SK-N-SH treated with all-trans-retinoic acid at 6 μM for 48 hours (cell line): Measurements from ENCODE around the gene RAD51B.

Experiments used
- ATAC-seq: fragments of 200-7000 bp; cut with Tn5 transposase; 3 replicates; pipeline ENCODE4 v1.9.1; 2020; ENCODE audit warnings: mild to moderate bottlenecking, moderate library complexity
- ARNTL ChIP-seq: fragments of 450-650 bp; formaldehyde crosslinking; IDR thresholded peaks from 2 replicates; pipeline ENCODE4 v1.5.0; 2020; ENCODE audit warnings: low read depth, mild to moderate bottlenecking, moderate library complexity, borderline replicate concordance
- BACH2 ChIP-seq: fragments of 250-450 bp; sonication (Bioruptor Pico); IDR thresholded peaks from 2 replicates; pipeline ENCODE4 v1.9.0; 2021; ENCODE audit warnings: mild to moderate bottlenecking, borderline replicate concordance
- CREB5 ChIP-seq: fragments of 250-450 bp; sonication (Bioruptor Pico); IDR thresholded peaks from 2 replicates; pipeline ENCODE4 v1.5.1; 2020; ENCODE audit warnings: low read depth, mild to moderate bottlenecking, moderate library complexity
- CSDC2 ChIP-seq: fragments of 250-450 bp; sonication (Bioruptor Pico); IDR thresholded peaks from 2 replicates; pipeline ENCODE4 v1.5.0; 2020; ENCODE audit warnings: mild to moderate bottlenecking, moderate library complexity
- CSRNP3 ChIP-seq: fragments of 250-450 bp; sonication (Bioruptor Pico); IDR thresholded peaks from 2 replicates; pipeline ENCODE4 v1.5.1; 2021; ENCODE audit warnings: mild to moderate bottlenecking, moderate library complexity
- ESRRG ChIP-seq: fragments of 250-450 bp; sonication (Bioruptor Pico); IDR thresholded peaks from 2 replicates; pipeline ENCODE4 v1.6.1; 2021; ENCODE audit warnings: mild to moderate bottlenecking
- OSR1 ChIP-seq: fragments of 250-450 bp; sonication (Bioruptor Pico); IDR thresholded peaks from 2 replicates; pipeline ENCODE4 v1.8.0; 2022; ENCODE audit warnings: moderate library complexity, mild to moderate bottlenecking, inconsistent platforms
- PATZ1 ChIP-seq: fragments of 250-450 bp; sonication (Bioruptor Pico); IDR thresholded peaks from 2 replicates; pipeline ENCODE4 v1.8.0; 2020; ENCODE audit warnings: mild to moderate bottlenecking, moderate library complexity, borderline replicate concordance
- POU6F1 ChIP-seq: fragments of 250-450 bp; sonication (Bioruptor Pico); IDR thresholded peaks from 2 replicates; pipeline ENCODE4 v1.8.0; 2021; ENCODE audit warnings: low read depth, mild to moderate bottlenecking, moderate library complexity, borderline replicate concordance
- PPARA ChIP-seq: fragments of 250-450 bp; sonication (Bioruptor Pico); IDR thresholded peaks from 2 replicates; pipeline ENCODE4 v1.5.0; 2020; ENCODE audit warnings: mild to moderate bottlenecking, borderline replicate concordance
- RARB ChIP-seq: fragments of 250-450 bp; sonication (Bioruptor Pico); IDR thresholded peaks from 2 replicates; pipeline ENCODE4 v1.8.0; 2021; ENCODE audit warnings: mild to moderate bottlenecking, moderate library complexity
- TCF4 ChIP-seq: fragments of 250-450 bp; sonication (Bioruptor Pico); IDR thresholded peaks from 2 replicates; pipeline ENCODE4 v1.8.0; 2021; ENCODE audit warnings: mild to moderate bottlenecking, moderate library complexity, borderline replicate concordance
- TOX ChIP-seq: fragments of 250-450 bp; sonication (Bioruptor Pico); IDR thresholded peaks from 2 replicates; pipeline ENCODE4 v1.8.0; 2021; ENCODE audit warnings: mild to moderate bottlenecking, moderate library complexity, borderline replicate concordance
- TSHZ2 ChIP-seq: fragments of 250-450 bp; sonication (Bioruptor Pico); IDR thresholded peaks from 2 replicates; pipeline ENCODE4 v1.5.0; 2020; ENCODE audit warnings: mild to moderate bottlenecking, moderate library complexity
- ZFP3 ChIP-seq: fragments of 250-450 bp; sonication (Bioruptor Pico); IDR thresholded peaks from 2 replicates; pipeline ENCODE4 v1.5.0; 2020; ENCODE audit warnings: mild to moderate bottlenecking, moderate library complexity
- ZFP30 ChIP-seq: fragments of 450-650 bp; formaldehyde crosslinking; IDR thresholded peaks from 2 replicates; pipeline ENCODE4 v1.5.0; 2022; ENCODE audit warnings: mild to moderate bottlenecking, moderate library complexity
- ZNF565 ChIP-seq: fragments of 450-650 bp; formaldehyde crosslinking; conservative IDR thresholded peaks from 2 replicates; pipeline ENCODE4 v1.5.0; 2020; ENCODE audit warnings: low read depth, mild to moderate bottlenecking, moderate library complexity
- ZNF70 ChIP-seq: fragments of 450-650 bp; formaldehyde crosslinking; IDR thresholded peaks from 2 replicates; pipeline ENCODE4 v1.5.0; 2020; ENCODE audit warnings: mild to moderate bottlenecking, moderate library complexity

The RAD51B gene

GRCh38 chr14:68513838-68514607, 694.4 kb downstream of the RAD51B start (continued):
- TF ChIP-seq POU6F1: no peak
- TF ChIP-seq, all 23 proteins: peak for 0

GRCh38 chr14:68514608-68515194, 695.1 kb downstream of the RAD51B start:
- no peak for ATAC-seq
- TF ChIP-seq POU6F1 (no peak), PATZ1 (CRISPR knock-in tag) (no peak), CSRNP3 (no peak), OSR1 (CRISPR knock-in tag) (no peak), TOX (no peak), ARNTL (CRISPR knock-in tag) (no peak), ZFP30 (CRISPR knock-in tag) (no peak)

- ATAC-seq: no peak
- no peak for TF ChIP-seq TOX
- TF ChIP-seq TCF4: peak; percentile 80
These were observed 696.8 kb downstream of the RAD51B start for GRCh38 chr14:68516342-68516741.

- TF ChIP-seq ESRRG: no peak
- no peak for TF ChIP-seq BACH2 (CRISPR knock-in tag)
- no peak for TF ChIP-seq ZNF565 (CRISPR knock-in tag)
- TF ChIP-seq ZFP3 (CRISPR knock-in tag): no peak
- TF ChIP-seq ZFP30 (CRISPR knock-in tag): no peak
- TF ChIP-seq CSDC2: no peak
- no peak for TF ChIP-seq OSR1 (CRISPR knock-in tag)
- TF ChIP-seq, all 23 proteins: peak for 0
- no peak for ATAC-seq
These were observed 698.6 kb downstream of the RAD51B start for GRCh38 chr14:68518166-68518565.

- no peak; the same call in 2 of the 3 replicates for ATAC-seq
- TF ChIP-seq OSR1 (CRISPR knock-in tag) (no peak), TSHZ2 (CRISPR knock-in tag) (no peak), CSDC2 (no peak), TOX (no peak), ARNTL (CRISPR knock-in tag) (no peak), BACH2 (CRISPR knock-in tag) (no peak), CREB5 (CRISPR knock-in tag) (no peak), ZFP3 (CRISPR knock-in tag) (no peak), ESRRG (no peak), TCF4 (no peak; the same call in 1 of the 2 replicates), PPARA (CRISPR knock-in tag) (no peak), RARB (CRISPR knock-in tag) (no peak), ZNF70 (CRISPR knock-in tag) (no peak), ZFP30 (CRISPR knock-in tag) (no peak)
These were observed 699.4 kb downstream of the RAD51B start for GRCh38 chr14:68518761-68519670.
